Panc1 (cell line): ENCODE measurements around the gene PATJ. TPM values are rescaled to one million over a fixed set of nuclear protein-coding genes. Genes with fewer than 3 reads are reported as not detected.

Experiments used
- ATAC-seq: fragments of 200-7000 bp; cut with Tn5 transposase; 2 replicates; pipeline ENCODE4 v1.9.1; 2020; ENCODE audit warnings: mild to moderate bottlenecking, moderate library complexity
- BruUV-seq: library from RNA; stranded (reverse); fragments of 400-500 nt; replicated peaks from 2 replicates; lab custom pipeline; 2021; lab: Mats Ljungman, UMichigan
- CTCF ChIA-PET: fragments of 300-600 bp; sonication (Branson Sonifier 250); formaldehyde crosslinking; loops from one replicate; lab custom pipeline; 2022; ENCODE audit warnings: antibody characterized with exemption; lab: Charles Lee
- POLR2A ChIA-PET: fragments of 300-600 bp; sonication (Branson Sonifier 250); formaldehyde crosslinking; loops from one replicate; lab custom pipeline; 2022; ENCODE audit warnings: antibody characterized with exemption; lab: Charles Lee
- DNase-seq: peaks from one replicate; pipeline ENCODE4 v3.0.0-alpha.2; 2010; ENCODE audit warnings: low read depth, low spot score
- H3K27ac ChIP-seq: 2 replicates; pipeline ENCODE4 v1.5.1; 2011; ENCODE audit warnings: mild to moderate bottlenecking, low read length, inconsistent platforms
- H3K27me3 ChIP-seq: fragments of 200-500 bp; sonication (Bioruptor generic); 2 replicates; pipeline ENCODE4 v1.6.0; 2014; ENCODE audit warnings: low read length, inconsistent platforms; ENCODE audit not compliant: control insufficient read depth, insufficient read depth
- H3K36me3 ChIP-seq: fragments of 200-500 bp; sonication (Bioruptor generic); 2 replicates; pipeline ENCODE4 v1.5.1; 2014; ENCODE audit warnings: inconsistent platforms, mild to moderate bottlenecking, low read length, moderate library complexity; ENCODE audit not compliant: control insufficient read depth, insufficient read depth
- H3K4me1 ChIP-seq: 2 replicates; pipeline ENCODE4 v1.5.1; 2011; ENCODE audit warnings: inconsistent platforms, mild to moderate bottlenecking, low read length, moderate library complexity; ENCODE audit not compliant: control insufficient read depth, insufficient read depth
- H3K4me3 ChIP-seq, 2 experiments: 2 replicates each; pipeline ENCODE4 v1.5.1; 2011 to 2012; ENCODE audit warnings: low read depth in 2 of 2, low read length in 2 of 2, mild to moderate bottlenecking in 2 of 2, inconsistent platforms in 1 of 2, moderate library complexity in 1 of 2
- H3K9me3 ChIP-seq: fragments of 200-500 bp; sonication (Bioruptor generic); 2 replicates; pipeline ENCODE4 v1.5.1; 2014; ENCODE audit warnings: low read depth, mild to moderate bottlenecking, inconsistent platforms, low read length, moderate library complexity; ENCODE audit not compliant: control insufficient read depth, insufficient read depth
- POLR2AphosphoS5 ChIP-seq: IDR thresholded peaks from 2 replicates; pipeline ENCODE4 v1.6.1; 2012; ENCODE audit warnings: mild to moderate bottlenecking, low read depth, low read length, moderate library complexity
- REST ChIP-seq, 2 experiments: IDR thresholded peaks; 2 replicates each; pipeline ENCODE4 v1.6.1; 2011 to 2012; ENCODE audit warnings: low read depth in 2 of 2, control low read depth in 1 of 2, low read length in 1 of 2, mild to moderate bottlenecking in 1 of 2, moderate library complexity in 1 of 2; ENCODE audit not compliant: insufficient read depth in 1 of 2
- SIN3A ChIP-seq: IDR thresholded peaks from 2 replicates; pipeline ENCODE4 v1.6.1; 2012; ENCODE audit warnings: low read depth, mild to moderate bottlenecking, low read length, moderate library complexity, borderline replicate concordance; ENCODE audit not compliant: insufficient read depth
- TCF7L2 ChIP-seq: IDR thresholded peaks from 2 replicates; pipeline ENCODE4 v1.6.1; 2011; ENCODE audit warnings: mild to moderate bottlenecking, low read depth, low read length, inconsistent platforms
- in situ Hi-C: cut with HindIII; loops from 2 replicates; pipeline ENCODE4 v1.10.0; 2016; ENCODE audit warnings: low sequenced_read_pairs, low pct_unique_long_range_greater_than_20kb
- intact Hi-C: fragments of 100-400 bp; cut with micrococcal nuclease; formaldehyde crosslinking; loops from one replicate; pipeline ENCODE4 v1.10.0; 2022; ENCODE audit not compliant: unreplicated experiment
- total RNA-seq: library from RNA; stranded (reverse); gene quantifications from one replicate; pipeline ENCODE4 v1.2.1, GENCODE V29; 2021; ENCODE audit not compliant: unreplicated experiment
- TF ChIP-seq, protein P1 (sequence below): fragments of 450-650 bp; IDR thresholded peaks from 2 replicates; pipeline ENCODE4 v1.5.1; 2017; ENCODE audit warnings: mild to moderate bottlenecking

Gene PATJ
- total RNA-seq, 1 experiment from 2014 or later, result 36.2 TPM

- DNase-seq, result no peak
- Histone ChIP-seq H3K27me3 (no peaks in the 10 kb centered on the region), H3K9me3 (no peaks in the 10 kb centered on the region), H3K4me1 (no peaks in the 10 kb centered on the region), H3K36me3 (no peaks in the 10 kb centered on the region), H3K27ac (no peak overlapping the region), H3K4me3 (no peak overlapping the region)
- TF ChIP-seq TCF7L2, result no peak
- TF ChIP-seq REST (IDR thresholded peaks at IDR 0.05; ENCODE audit: insufficient read depth in 1 of 2, low read depth in 2 of 2, low read length in 1 of 2), result no peak
- TF ChIP-seq POLR2AphosphoS5, result no peak
- no peak for TF ChIP-seq SIN3A
- TF ChIP-seq, protein P1, sequence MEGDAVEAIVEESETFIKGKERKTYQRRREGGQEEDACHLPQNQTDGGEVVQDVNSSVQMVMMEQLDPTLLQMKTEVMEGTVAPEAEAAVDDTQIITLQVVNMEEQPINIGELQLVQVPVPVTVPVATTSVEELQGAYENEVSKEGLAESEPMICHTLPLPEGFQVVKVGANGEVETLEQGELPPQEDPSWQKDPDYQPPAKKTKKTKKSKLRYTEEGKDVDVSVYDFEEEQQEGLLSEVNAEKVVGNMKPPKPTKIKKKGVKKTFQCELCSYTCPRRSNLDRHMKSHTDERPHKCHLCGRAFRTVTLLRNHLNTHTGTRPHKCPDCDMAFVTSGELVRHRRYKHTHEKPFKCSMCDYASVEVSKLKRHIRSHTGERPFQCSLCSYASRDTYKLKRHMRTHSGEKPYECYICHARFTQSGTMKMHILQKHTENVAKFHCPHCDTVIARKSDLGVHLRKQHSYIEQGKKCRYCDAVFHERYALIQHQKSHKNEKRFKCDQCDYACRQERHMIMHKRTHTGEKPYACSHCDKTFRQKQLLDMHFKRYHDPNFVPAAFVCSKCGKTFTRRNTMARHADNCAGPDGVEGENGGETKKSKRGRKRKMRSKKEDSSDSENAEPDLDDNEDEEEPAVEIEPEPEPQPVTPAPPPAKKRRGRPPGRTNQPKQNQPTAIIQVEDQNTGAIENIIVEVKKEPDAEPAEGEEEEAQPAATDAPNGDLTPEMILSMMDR, result no peak
- intact Hi-C loops, result no loop called here
- ATAC-seq, result no peak
- in situ Hi-C loops, result no loop called here
- no TSS peak for BruUV-seq
- ChIA-PET POLR2A (no interaction called here), CTCF (no interaction called here)
Measured at GRCh38 chr1:61904354-61904753, 162.1 kb downstream of the PATJ start.

- no peaks in the 10 kb centered on the region for H3K4me1 ChIP-seq
- TF ChIP-seq, protein P1, result no peak
- no peak for TF ChIP-seq REST (IDR thresholded peaks at IDR 0.05; ENCODE audit: insufficient read depth in 1 of 2, low read depth in 2 of 2, low read length in 1 of 2)
- TF ChIP-seq POLR2AphosphoS5, result no peak
- no peak for TF ChIP-seq SIN3A
- TF ChIP-seq TCF7L2, result no peak
- intact Hi-C loops, result no loop called here
- ChIA-PET CTCF (no interaction called here), POLR2A (no interaction called here)
- BruUV-seq, result no TSS peak
- no peak for DNase-seq
- H3K36me3 ChIP-seq, result no peaks in the 10 kb centered on the region
- H3K27ac ChIP-seq, result no peak overlapping the region
- ATAC-seq, result no peak
- no peaks in the 10 kb centered on the region for H3K9me3 ChIP-seq
- H3K4me3 ChIP-seq, result no peak overlapping the region
- in situ Hi-C loops, result no loop called here
- no peaks in the 10 kb centered on the region for H3K27me3 ChIP-seq
Measured at GRCh38 chr1:61907102-61907501, 164.8 kb downstream of the PATJ start.
